PC-9 (cell line): Measurements from ENCODE around the gene HHAT. TPM values are rescaled to one million over a fixed set of nuclear protein-coding genes. Genes with fewer than 3 reads are reported as not detected.
A peak's percentile ranks its signal among the peaks of the same experiment; 100 is the strongest.

Experiments
- BruUV-seq: library from RNA; stranded (reverse); fragments of 400-500 nt; replicated peaks from 2 replicates; lab custom pipeline; 2021; lab: Mats Ljungman, UMichigan
- CTCF ChIA-PET: fragments of 300-600 bp; sonication (Branson Sonifier 250); formaldehyde crosslinking; loops from one replicate; lab custom pipeline; 2022; ENCODE audit warnings: antibody characterized with exemption; lab: Charles Lee
- POLR2A ChIA-PET: fragments of 300-600 bp; sonication (Branson Sonifier 250); formaldehyde crosslinking; loops from one replicate; lab custom pipeline; 2022; ENCODE audit warnings: antibody characterized with exemption; ENCODE audit not compliant: unreplicated experiment; lab: Charles Lee
- DNase-seq, 2 experiments: peaks; one replicate each; pipeline versions ENCODE4 v3.0.0 to v3.0.0-alpha.2; 2015 to 2022; ENCODE audit warnings: mixed read lengths in 1 of 2
- H2AFZ ChIP-seq: fragments of 200-600 bp; sonication (generic); 2 replicates; pipeline ENCODE4 v1.8.1; 2017; ENCODE audit warnings: antibody characterized with exemption
- H3F3A ChIP-seq: fragments of 200-600 bp; sonication (generic); 2 replicates; pipeline ENCODE4 v1.8.1; 2017; ENCODE audit warnings: antibody characterized with exemption, mild to moderate bottlenecking, low read depth; ENCODE audit not compliant: insufficient read depth
- H3K27ac ChIP-seq: fragments of 200-600 bp; sonication (generic); 2 replicates; pipeline ENCODE4 v1.6.1; 2016; ENCODE audit warnings: mixed run types
- H3K27me3 ChIP-seq: fragments of 200-600 bp; sonication (generic); 2 replicates; pipeline ENCODE4 v1.6.1; 2016; ENCODE audit warnings: low read depth, mixed run types; ENCODE audit not compliant: insufficient read depth
- H3K36me3 ChIP-seq: fragments of 200-600 bp; sonication (generic); 2 replicates; pipeline ENCODE4 v1.6.1; 2016; ENCODE audit warnings: low read depth, mixed run types
- H3K4me1 ChIP-seq: fragments of 200-600 bp; sonication (generic); replicated peaks from 2 replicates; pipeline ENCODE4 v1.6.1; 2016; ENCODE audit warnings: mixed run types; ENCODE audit not compliant: insufficient read depth
- H3K4me2 ChIP-seq: fragments of 200-600 bp; sonication (generic); 2 replicates; pipeline ENCODE4 v1.6.1; 2017; ENCODE audit warnings: mixed run types
- H3K4me3 ChIP-seq: fragments of 200-600 bp; sonication (generic); 2 replicates; pipeline ENCODE4 v1.6.1; 2016; ENCODE audit warnings: mixed run types
- H3K79me2 ChIP-seq: fragments of 200-600 bp; sonication (generic); 2 replicates; pipeline ENCODE4 v1.6.1; 2017; ENCODE audit warnings: low read depth, mixed run types
- H3K9me2 ChIP-seq: fragments of 200-600 bp; sonication (generic); 2 replicates; pipeline ENCODE4 v1.8.1; 2017; ENCODE audit warnings: mild to moderate bottlenecking; ENCODE audit not compliant: insufficient read depth
- H3K9me3 ChIP-seq: fragments of 200-600 bp; sonication (generic); 2 replicates; pipeline ENCODE4 v1.8.1; 2016; ENCODE audit warnings: low read depth; ENCODE audit not compliant: insufficient read depth
- H4K20me1 ChIP-seq: fragments of 200-600 bp; sonication (generic); 2 replicates; pipeline ENCODE4 v1.8.1; 2017; ENCODE audit not compliant: insufficient read depth
- EZH2 ChIP-seq: fragments of 200-600 bp; sonication (generic); IDR thresholded peaks from 2 replicates; pipeline ENCODE4 v1.8.0; 2017; ENCODE audit warnings: antibody characterized with exemption, low read depth
- intact Hi-C: fragments of 100-400 bp; cut with micrococcal nuclease; formaldehyde crosslinking; loops from one replicate; pipeline ENCODE4 v1.10.0; 2022; ENCODE audit not compliant: unreplicated experiment
- total RNA-seq: library from RNA; stranded (reverse); gene quantifications from 2 replicates; pipeline ENCODE4 v1.2.3, GENCODE V29; 2021
- TF ChIP-seq, protein P1 (sequence below): fragments of 200-600 bp; sonication (generic); conservative IDR thresholded peaks from 2 replicates; pipeline ENCODE4 v1.6.1; 2017; ENCODE audit warnings: mixed run types, antibody characterized with exemption, mild to moderate bottlenecking, moderate library complexity

HHAT gene
- total RNA-seq, 1 experiment from 2014 or later = 5.3 TPM

DNA sequence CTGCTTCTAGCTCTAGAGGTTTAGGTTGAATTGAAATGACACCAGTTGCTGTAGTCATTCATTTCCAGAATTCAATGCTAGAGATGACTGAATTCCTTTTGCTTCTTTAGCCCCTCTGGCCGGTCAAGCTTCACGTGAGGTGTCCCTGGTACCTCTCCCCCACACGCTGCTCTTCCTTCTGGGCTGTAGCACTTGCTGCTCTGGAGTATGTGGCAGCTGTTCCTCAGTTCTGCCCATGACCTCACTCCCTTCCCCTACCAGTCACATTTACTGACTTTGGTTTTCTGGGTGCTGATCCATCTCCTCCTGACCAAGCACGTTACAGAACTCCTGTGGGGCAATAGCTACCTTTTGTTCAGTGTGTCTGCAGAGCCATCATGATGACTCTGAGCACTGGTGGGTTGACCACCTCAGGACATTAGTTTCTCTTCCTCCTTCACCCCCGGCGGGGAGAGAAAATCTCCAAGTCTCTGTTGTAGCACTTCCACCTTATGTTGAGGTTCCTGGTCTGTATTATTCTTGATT, 128.1 kb downstream of the HHAT start:
- no TSS peak for BruUV-seq
- ChIA-PET POLR2A (no interaction called here), CTCF (no interaction called here)
- no peaks in the 10 kb centered on the region for H3K9me3 ChIP-seq
- TF ChIP-seq, protein P1, sequence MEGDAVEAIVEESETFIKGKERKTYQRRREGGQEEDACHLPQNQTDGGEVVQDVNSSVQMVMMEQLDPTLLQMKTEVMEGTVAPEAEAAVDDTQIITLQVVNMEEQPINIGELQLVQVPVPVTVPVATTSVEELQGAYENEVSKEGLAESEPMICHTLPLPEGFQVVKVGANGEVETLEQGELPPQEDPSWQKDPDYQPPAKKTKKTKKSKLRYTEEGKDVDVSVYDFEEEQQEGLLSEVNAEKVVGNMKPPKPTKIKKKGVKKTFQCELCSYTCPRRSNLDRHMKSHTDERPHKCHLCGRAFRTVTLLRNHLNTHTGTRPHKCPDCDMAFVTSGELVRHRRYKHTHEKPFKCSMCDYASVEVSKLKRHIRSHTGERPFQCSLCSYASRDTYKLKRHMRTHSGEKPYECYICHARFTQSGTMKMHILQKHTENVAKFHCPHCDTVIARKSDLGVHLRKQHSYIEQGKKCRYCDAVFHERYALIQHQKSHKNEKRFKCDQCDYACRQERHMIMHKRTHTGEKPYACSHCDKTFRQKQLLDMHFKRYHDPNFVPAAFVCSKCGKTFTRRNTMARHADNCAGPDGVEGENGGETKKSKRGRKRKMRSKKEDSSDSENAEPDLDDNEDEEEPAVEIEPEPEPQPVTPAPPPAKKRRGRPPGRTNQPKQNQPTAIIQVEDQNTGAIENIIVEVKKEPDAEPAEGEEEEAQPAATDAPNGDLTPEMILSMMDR = no peak
- TF ChIP-seq EZH2 = no peak
- H3K27ac ChIP-seq = no peak overlapping the region
- no peaks in the 10 kb centered on the region for H3F3A ChIP-seq
- H3K79me2 ChIP-seq = no peaks in the 10 kb centered on the region
- H3K4me2 ChIP-seq = no peak overlapping the region
- H2AFZ ChIP-seq = no peak overlapping the region
- H3K36me3 ChIP-seq = no peaks in the 10 kb centered on the region
- intact Hi-C loops = no loop called here
- no peak for DNase-seq
- no peaks in the 10 kb centered on the region for H4K20me1 ChIP-seq
- no peaks in the 10 kb centered on the region for H3K9me2 ChIP-seq
- H3K4me3 ChIP-seq = no peak overlapping the region
- no peaks in the 10 kb centered on the region for H3K27me3 ChIP-seq
- no peaks in the 10 kb centered on the region for H3K4me1 ChIP-seq

DNA sequence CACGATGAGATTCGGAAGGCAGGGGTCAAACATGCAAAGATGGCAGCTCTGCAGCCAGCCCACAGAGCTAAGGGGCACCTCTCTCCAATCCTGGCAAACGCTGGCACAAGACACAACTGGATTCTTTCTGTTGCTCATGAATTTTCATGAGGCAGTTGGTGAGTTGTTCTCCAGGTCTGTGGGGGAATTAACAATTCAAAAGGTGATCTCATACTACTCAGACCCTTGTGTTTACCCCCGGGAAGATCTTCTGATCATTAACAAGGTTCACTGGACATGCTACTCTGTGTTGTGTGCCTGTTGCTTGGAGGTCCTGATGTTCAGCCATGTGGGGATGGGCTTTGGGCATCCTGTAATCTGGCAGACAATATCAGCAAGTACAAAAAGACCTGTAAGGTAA, 128.9 kb downstream of the HHAT start:
- intact Hi-C loops = no loop called here

DNA sequence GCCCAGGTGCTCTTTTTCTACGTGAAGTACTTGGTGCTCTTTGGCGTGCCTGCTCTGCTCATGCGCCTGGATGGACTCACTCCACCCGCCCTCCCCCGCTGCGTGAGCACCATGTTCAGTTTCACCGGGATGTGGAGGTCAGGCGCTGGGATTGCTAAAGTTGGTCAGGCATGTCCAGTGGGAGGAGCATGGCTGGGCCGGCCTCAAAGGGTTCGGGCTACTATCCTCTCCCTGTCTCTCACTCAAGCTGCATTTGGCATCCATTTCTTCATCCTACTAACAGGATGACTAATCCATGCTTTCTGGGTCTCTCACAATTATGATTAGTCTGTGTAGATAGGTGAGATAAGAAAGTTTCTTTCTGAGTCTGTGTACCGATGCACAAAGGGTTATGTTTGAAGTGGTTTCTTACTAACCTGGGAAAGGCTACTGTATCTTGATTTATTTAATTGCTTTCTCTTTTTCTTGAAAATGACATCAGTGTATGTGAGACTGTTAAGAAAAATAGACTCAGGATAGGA, 135.9 kb downstream of the HHAT start:
- TF ChIP-seq EZH2 = no peak
- TF ChIP-seq, protein P1 = no peak
- CTCF ChIA-PET = no interaction called here
- intact Hi-C loops = loop anchor here (5.0 kb wide), 1 partner anchor 1188 kb away; no protein-coding TSS in a partner anchor

More for the DNA sequence above, 128.9 kb downstream of the HHAT start:
- H3K79me2 ChIP-seq = no peaks in the 10 kb centered on the region
- no peaks in the 10 kb centered on the region for H3K27me3 ChIP-seq
- no peak overlapping the region for H2AFZ ChIP-seq
- ChIA-PET POLR2A (no interaction called here), CTCF (no interaction called here)
- H3K27ac ChIP-seq = no peak overlapping the region
- no peaks in the 10 kb centered on the region for H4K20me1 ChIP-seq
- no peak overlapping the region for H3K4me3 ChIP-seq
- no peaks in the 10 kb centered on the region for H3K36me3 ChIP-seq
- no peaks in the 10 kb centered on the region for H3F3A ChIP-seq
- BruUV-seq = no TSS peak
- TF ChIP-seq EZH2 = no peak
- TF ChIP-seq, protein P1 = no peak
- H3K9me2 ChIP-seq = no peaks in the 10 kb centered on the region
- no peaks in the 10 kb centered on the region for H3K9me3 ChIP-seq
- no peak for DNase-seq
- H3K4me1 ChIP-seq = no peaks in the 10 kb centered on the region
- no peak overlapping the region for H3K4me2 ChIP-seq

More for the DNA sequence above, 135.9 kb downstream of the HHAT start:
- Histone ChIP-seq H3K36me3 (no peaks in the 10 kb centered on the region), H3K4me3 (no peak overlapping the region), H3F3A (no peaks in the 10 kb centered on the region), H3K4me1 (no peaks in the 10 kb centered on the region), H4K20me1 (no peaks in the 10 kb centered on the region), H3K27me3 (no peaks in the 10 kb centered on the region), H3K79me2 (no peaks in the 10 kb centered on the region), H2AFZ (no peak overlapping the region), H3K4me2 (peak overlapping the region; percentile 16), H3K9me3 (no peaks in the 10 kb centered on the region), H3K9me2 (no peaks in the 10 kb centered on the region), H3K27ac (no peak overlapping the region)
- no TSS peak for BruUV-seq
- DNase-seq = peak; percentile 45 to 67
- POLR2A ChIA-PET = interaction anchor here (0.6 kb wide), 1 partner anchor 128 kb away, joined by 5 read pairs; no protein-coding TSS in a partner anchor
